HG03457 (cell line): ENCODE results near the gene PANK1.

ENCODE experiments used
- ATAC-seq: cut with Tn5 transposase; IDR thresholded peaks from one replicate; pipeline ENCODE4 v1.9.1; 2021; ENCODE audit warnings: moderate number of reproducible peaks; ENCODE audit not compliant: unreplicated experiment

The PANK1 gene

GRCh38 chr10:89540420-89540949 lies 104.6 kb downstream of the PANK1 start:
- ATAC-seq = no peak

DNA sequence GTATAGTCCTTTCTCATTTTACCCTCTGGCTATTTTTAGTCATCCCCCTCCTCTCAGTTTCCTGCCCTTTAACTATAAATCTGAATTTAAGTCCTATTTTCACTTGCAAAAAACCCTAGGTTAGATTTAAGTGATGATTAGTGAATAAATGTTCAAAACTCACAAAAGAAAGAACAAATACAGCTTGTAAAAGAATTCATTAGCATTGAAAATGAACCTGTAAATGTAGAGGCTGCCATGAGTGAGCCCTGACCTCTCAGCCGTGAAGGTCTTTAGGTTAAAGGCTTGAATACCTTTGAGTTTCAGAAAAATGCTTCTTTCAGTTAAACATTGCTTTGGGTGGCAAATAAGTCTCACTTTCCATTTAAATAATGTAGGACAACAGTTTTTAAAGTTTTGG lies 107.7 kb downstream of the PANK1 start:
- no peak for ATAC-seq

GRCh38 chr10:89536013-89536354 lies 109.1 kb downstream of the PANK1 start:
- ATAC-seq = no peak

- ATAC-seq = no peak
Measured at GRCh38 chr10:89535171-89536012, 109.7 kb downstream of the PANK1 start, which contains the start of gene SLC16A12. TSS of gene SLC16A12 (minus strand) at chr10:89535594. CDS start at chr10:89462578, 73,016 bp downstream.

GRCh38 chr10:89534826-89535166 lies 110.2 kb downstream of the PANK1 start:
- ATAC-seq = no peak
